Body of pancreas (tissue), 4 donors: Measurements from ENCODE around the gene HMG20A. TPM values are rescaled to one million over a fixed set of nuclear protein-coding genes. Genes with fewer than 3 reads are reported as not detected.
A peak's percentile ranks its signal among the peaks of the same experiment; 100 is the strongest.

Experiments
- ATAC-seq: fragments of 150-250 bp; one replicate; pipeline ENCODE4 v1.9.1; 2016
- DNase-seq, 4 donors: peaks; one replicate each; pipeline ENCODE4 v3.0.0-alpha.2; 2019
- H3K27ac ChIP-seq, 4 donors: fragments of 200-600 bp; sonication (generic); 1 replicate in 3 of 4; 2 replicates in 1 of 4; pipeline versions ENCODE4 v1.5.1 to v1.6.1; 2016 to 2019; ENCODE audit warnings: mild to moderate bottlenecking in 1 of 4, mixed read lengths in 1 of 4, moderate library complexity in 1 of 4
- H3K27me3 ChIP-seq, 2 donors: fragments of 200-600 bp; sonication (generic); one replicate each; pipeline ENCODE4 v1.6.0; 2016; ENCODE audit warnings: mild to moderate bottlenecking in 1 of 2
- H3K36me3 ChIP-seq, 2 donors: fragments of 200-600 bp; sonication (generic); replicated peaks in 1 of 2; 2 replicates each; pipeline ENCODE4 v1.5.1; 2016; ENCODE audit warnings: low read depth in 2 of 2; ENCODE audit not compliant: insufficient read depth in 1 of 2
- H3K4me1 ChIP-seq: fragments of 200-600 bp; sonication (generic); one replicate; pipeline ENCODE4 v1.6.0; 2016
- H3K4me3 ChIP-seq, 2 donors: fragments of 200-600 bp; sonication (generic); 1 replicate in 1 of 2; 2 replicates in 1 of 2; pipeline ENCODE4 v1.5.1; 2016 to 2019
- H3K9me3 ChIP-seq, 3 donors: fragments of 200-600 bp; sonication (generic); 1 replicate in 2 of 3; 2 replicates in 1 of 3; pipeline ENCODE4 v1.5.1; 2016
- POLR2A ChIP-seq, 3 donors: fragments of 450-650 bp; IDR thresholded peaks; one replicate each; pipeline ENCODE4 v1.6.1; 2016; ENCODE audit warnings: antibody characterized with exemption in 3 of 3, mild to moderate bottlenecking in 2 of 3
- WGBS, 2 donors: methylation state at CpG; one replicate each; pipeline ENCODE4 v1.1.5; 2017; 5-methylcytosine and 5-hydroxymethylcytosine counted together
- intact Hi-C: fragments of 100-400 bp; cut with DNase I; formaldehyde crosslinking; loops from one replicate; pipeline ENCODE4 v1.15.1; 2023
- total RNA-seq, 2 donors: library from RNA; depleted of rRNA; stranded (reverse); fragments of >200 nt; gene quantifications; one replicate each; pipeline ENCODE4 v1.1.0, GENCODE V29; 2016
- TF ChIP-seq, protein P1 (sequence below), 7 experiments: fragments of 450-650 bp in 4 of 7; fragments of 200-600 bp in 3 of 7; sonication (generic) in 3 of 7; IDR thresholded peaks; one replicate each; pipeline ENCODE4 v1.5.1; 2016 to 2019; ENCODE audit warnings: antibody characterized with exemption in 7 of 7

HMG20A gene
- total RNA-seq, 2 donors from 2014 or later: 21.8 to 59.0 TPM

DNA sequence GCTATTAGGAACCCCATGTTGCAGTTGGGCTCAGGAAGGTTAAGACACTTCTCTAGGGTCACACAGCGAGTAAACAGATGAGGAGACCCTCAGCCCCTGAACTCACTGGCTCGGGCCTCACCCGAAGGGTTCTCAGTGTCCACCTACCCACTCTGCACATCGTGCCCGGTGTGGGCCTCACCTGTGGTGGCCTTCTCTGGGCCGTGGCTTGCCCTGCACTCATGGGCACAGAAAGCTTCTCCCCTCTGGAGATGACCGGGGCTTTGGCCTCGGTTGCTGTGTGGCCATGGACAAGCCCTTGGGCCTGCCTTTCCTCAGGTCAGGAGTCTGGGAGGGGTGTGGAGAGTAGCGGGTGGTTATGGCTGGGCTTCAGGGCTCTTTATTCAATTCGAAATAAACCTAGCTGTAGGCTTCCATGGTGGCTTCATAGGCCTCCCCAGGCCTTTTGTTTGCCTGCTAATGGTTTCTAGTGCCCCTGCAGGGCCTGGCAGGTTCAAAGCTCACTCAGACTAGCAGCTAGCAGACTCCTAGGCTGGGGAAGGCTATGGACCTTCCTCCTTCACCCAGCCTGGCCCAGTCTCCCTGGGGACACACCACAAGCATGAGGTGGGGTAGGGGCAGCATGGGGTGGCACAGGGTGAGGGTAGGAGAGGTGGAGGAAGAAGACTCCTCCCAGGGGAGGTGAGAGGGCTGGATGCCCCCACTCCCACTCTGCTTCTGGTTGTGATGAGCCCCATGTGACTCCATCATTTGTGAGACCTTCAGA is 108.9 kb downstream of the HMG20A start:
- no peak for TF ChIP-seq POLR2A (IDR thresholded peaks at IDR 0.05)
- TF ChIP-seq, protein P1, sequence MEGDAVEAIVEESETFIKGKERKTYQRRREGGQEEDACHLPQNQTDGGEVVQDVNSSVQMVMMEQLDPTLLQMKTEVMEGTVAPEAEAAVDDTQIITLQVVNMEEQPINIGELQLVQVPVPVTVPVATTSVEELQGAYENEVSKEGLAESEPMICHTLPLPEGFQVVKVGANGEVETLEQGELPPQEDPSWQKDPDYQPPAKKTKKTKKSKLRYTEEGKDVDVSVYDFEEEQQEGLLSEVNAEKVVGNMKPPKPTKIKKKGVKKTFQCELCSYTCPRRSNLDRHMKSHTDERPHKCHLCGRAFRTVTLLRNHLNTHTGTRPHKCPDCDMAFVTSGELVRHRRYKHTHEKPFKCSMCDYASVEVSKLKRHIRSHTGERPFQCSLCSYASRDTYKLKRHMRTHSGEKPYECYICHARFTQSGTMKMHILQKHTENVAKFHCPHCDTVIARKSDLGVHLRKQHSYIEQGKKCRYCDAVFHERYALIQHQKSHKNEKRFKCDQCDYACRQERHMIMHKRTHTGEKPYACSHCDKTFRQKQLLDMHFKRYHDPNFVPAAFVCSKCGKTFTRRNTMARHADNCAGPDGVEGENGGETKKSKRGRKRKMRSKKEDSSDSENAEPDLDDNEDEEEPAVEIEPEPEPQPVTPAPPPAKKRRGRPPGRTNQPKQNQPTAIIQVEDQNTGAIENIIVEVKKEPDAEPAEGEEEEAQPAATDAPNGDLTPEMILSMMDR (IDR thresholded peaks at IDR 0.05): no peak
- H3K27ac ChIP-seq: no peak overlapping the region

GRCh38 chr15:77530576-77530975 is 109.9 kb downstream of the HMG20A start:
- TF ChIP-seq, protein P1 (IDR thresholded peaks at IDR 0.05): no peak
- TF ChIP-seq POLR2A (IDR thresholded peaks at IDR 0.05): no peak

More for the DNA sequence above, 108.9 kb downstream of the HMG20A start:
- Histone ChIP-seq H3K27me3 (no peaks in the 10 kb centered on the region), H3K4me1 (no peaks in the 10 kb centered on the region), H3K36me3 (no peaks in the 10 kb centered on the region), H3K4me3 (no peak overlapping the region), H3K9me3 (no peaks in the 10 kb centered on the region)
- ATAC-seq (no peak), DNase-seq (no peak)
- WGBS, 2 donors: 88 to 100% methylated on average over 1 to 10 of the region's 10 CpGs
- intact Hi-C loops: no loop called here

GRCh38 chr15:77531191-77532000 is 110.7 kb downstream of the HMG20A start:
- no peak overlapping the region for H3K27ac ChIP-seq
- intact Hi-C loops: no loop called here
- H3K4me1 ChIP-seq: no peaks in the 10 kb centered on the region
- no peaks in the 10 kb centered on the region for H3K9me3 ChIP-seq
- TF ChIP-seq, protein P1 (IDR thresholded peaks at IDR 0.05): no peak
- TF ChIP-seq POLR2A (IDR thresholded peaks at IDR 0.05): no peak
- no peak overlapping the region for H3K4me3 ChIP-seq
- H3K36me3 ChIP-seq: no peaks in the 10 kb centered on the region
- H3K27me3 ChIP-seq: no peaks in the 10 kb centered on the region
- DNase-seq (no peak), ATAC-seq (no peak)
- 86 to 93% methylated on average over 20 to 26 of the region's 26 CpGs for WGBS, 2 donors

More at GRCh38 chr15:77530576-77530975, 109.9 kb downstream of the HMG20A start:
- ATAC-seq: no peak
- 78 to 87% methylated on average over 7 of the region's 7 CpGs for WGBS, 2 donors
- H3K4me3 ChIP-seq: no peak overlapping the region
- intact Hi-C loops: no loop called here
- no peak overlapping the region for H3K27ac ChIP-seq
- no peaks in the 10 kb centered on the region for H3K36me3 ChIP-seq
- H3K9me3 ChIP-seq: no peaks in the 10 kb centered on the region
- H3K4me1 ChIP-seq: no peaks in the 10 kb centered on the region
- no peaks in the 10 kb centered on the region for H3K27me3 ChIP-seq
- DNase-seq: no peak

- Histone ChIP-seq H3K4me3 (no peak overlapping the region), H3K27me3 (no peaks in the 10 kb centered on the region), H3K27ac (no peak overlapping the region), H3K4me1 (no peaks in the 10 kb centered on the region), H3K36me3 (no peaks in the 10 kb centered on the region), H3K9me3 (no peaks in the 10 kb centered on the region)
- intact Hi-C loops: no loop called here
- DNase-seq (no peak), ATAC-seq (no peak)
- no peak for TF ChIP-seq POLR2A (IDR thresholded peaks at IDR 0.05)
- WGBS, 2 donors: 83 to 89% methylated on average over 3 of the region's 3 CpGs
These were observed 111.5 kb downstream of the HMG20A start for GRCh38 chr15:77532067-77532710.

GRCh38 chr15:77532846-77533245 is 112.2 kb downstream of the HMG20A start:
- Histone ChIP-seq H3K27ac (no peak overlapping the region), H3K9me3 (no peaks in the 10 kb centered on the region), H3K36me3 (no peaks in the 10 kb centered on the region), H3K27me3 (no peaks in the 10 kb centered on the region), H3K4me1 (peaks cover under 1% of the 10 kb centered on the region), H3K4me3 (no peak overlapping the region)
- 51 to 63% methylated on average over 6 to 7 of the region's 7 CpGs for WGBS, 2 donors
- TF ChIP-seq, protein P1 (IDR thresholded peaks at IDR 0.05): no peak
- no peak for TF ChIP-seq POLR2A (IDR thresholded peaks at IDR 0.05)
- ATAC-seq (peak; percentile 21), DNase-seq (peak in 1 of 4 donors; percentile 39)
- intact Hi-C loops: no loop called here
